HG03039 (cell line): Measurements from ENCODE around the gene CC2D2B.
"Not testable (repeated sequence)": the region's sequence is repeated elsewhere in the genome, so short reads cannot be mapped to it uniquely, and the experiment has no call there.

ENCODE experiments used
- ATAC-seq: cut with Tn5 transposase; IDR thresholded peaks from one replicate; pipeline ENCODE4 v1.9.1; 2021; ENCODE audit warnings: mild to moderate bottlenecking, moderate library complexity; ENCODE audit not compliant: unreplicated experiment

The CC2D2B gene

DNA sequence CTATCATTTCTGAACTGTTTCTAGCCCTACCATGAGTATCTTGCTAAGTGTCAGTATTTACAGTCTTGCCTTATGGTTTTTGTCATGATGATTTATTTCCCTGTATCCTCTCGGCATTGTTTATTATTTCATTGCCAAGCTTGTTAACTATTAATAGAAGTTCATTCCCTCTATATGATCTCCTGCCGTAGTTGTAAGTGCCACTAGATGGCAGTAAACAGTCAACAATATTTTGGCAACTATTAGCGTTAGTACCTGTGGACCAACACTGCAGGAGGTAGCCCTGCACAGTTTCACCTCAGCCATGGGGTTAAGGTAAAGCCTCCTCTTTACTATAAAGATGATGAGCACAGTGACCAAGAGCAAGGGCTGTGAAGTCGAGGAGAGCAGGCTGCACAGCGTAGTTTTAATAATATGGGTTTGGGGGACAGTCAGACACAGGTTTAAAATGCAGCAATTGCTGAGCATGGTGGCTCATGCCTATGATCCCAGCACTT lies 109.5 kb downstream of the CC2D2B start:
- ATAC-seq, result no peak

DNA sequence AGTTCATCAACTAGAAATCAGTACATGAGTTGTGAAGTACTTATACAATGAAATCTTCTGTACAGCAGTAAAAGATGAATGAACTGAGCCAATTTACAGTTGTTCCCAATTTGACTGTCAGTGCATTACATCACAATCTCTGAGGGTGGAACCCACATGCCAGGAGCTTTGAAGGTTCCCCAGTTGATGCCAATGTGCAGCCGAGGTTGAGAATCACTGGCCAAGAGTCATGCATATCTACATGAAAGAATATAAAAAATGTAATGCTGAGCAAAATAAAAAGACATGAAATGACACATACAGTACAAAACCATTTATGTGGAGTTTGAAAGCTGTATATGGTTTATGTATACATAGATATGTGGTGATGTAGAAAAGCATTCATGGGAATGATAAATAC lies 113.6 kb downstream of the CC2D2B start:
- ATAC-seq, result no peak

GRCh38 chr10:96022739-96023138 lies 115.0 kb downstream of the CC2D2B start:
- no peak for ATAC-seq

DNA sequence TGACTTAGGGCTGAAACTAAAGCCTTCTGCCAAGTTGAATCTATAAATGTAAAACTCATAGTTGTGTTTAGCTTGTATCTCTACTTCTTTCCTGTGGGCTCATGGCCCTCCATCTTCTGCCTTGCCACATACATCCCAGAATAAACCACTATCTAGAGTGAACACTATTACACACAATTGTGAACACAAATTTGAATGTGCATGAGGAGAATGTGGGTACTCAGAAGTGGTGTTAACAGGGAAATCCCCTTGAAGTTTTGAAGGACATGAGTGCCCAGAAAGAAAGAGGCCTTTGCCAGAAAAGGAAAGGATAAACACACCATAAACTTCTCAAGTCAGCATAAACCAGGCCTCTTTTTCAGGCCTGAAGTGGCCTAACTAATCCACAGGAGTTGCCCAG lies 115.4 kb downstream of the CC2D2B start:
- ATAC-seq, result no peak

- ATAC-seq, result no peak
These were observed 117.8 kb downstream of the CC2D2B start for GRCh38 chr10:96025566-96025965.

- ATAC-seq, result no peak
These were observed 126.8 kb downstream of the CC2D2B start for GRCh38 chr10:96034625-96035024.

- ATAC-seq, result no peak
These were observed 131.0 kb downstream of the CC2D2B start for GRCh38 chr10:96038476-96039387.

GRCh38 chr10:96041146-96041545 lies 133.4 kb downstream of the CC2D2B start:
- no peak for ATAC-seq

DNA sequence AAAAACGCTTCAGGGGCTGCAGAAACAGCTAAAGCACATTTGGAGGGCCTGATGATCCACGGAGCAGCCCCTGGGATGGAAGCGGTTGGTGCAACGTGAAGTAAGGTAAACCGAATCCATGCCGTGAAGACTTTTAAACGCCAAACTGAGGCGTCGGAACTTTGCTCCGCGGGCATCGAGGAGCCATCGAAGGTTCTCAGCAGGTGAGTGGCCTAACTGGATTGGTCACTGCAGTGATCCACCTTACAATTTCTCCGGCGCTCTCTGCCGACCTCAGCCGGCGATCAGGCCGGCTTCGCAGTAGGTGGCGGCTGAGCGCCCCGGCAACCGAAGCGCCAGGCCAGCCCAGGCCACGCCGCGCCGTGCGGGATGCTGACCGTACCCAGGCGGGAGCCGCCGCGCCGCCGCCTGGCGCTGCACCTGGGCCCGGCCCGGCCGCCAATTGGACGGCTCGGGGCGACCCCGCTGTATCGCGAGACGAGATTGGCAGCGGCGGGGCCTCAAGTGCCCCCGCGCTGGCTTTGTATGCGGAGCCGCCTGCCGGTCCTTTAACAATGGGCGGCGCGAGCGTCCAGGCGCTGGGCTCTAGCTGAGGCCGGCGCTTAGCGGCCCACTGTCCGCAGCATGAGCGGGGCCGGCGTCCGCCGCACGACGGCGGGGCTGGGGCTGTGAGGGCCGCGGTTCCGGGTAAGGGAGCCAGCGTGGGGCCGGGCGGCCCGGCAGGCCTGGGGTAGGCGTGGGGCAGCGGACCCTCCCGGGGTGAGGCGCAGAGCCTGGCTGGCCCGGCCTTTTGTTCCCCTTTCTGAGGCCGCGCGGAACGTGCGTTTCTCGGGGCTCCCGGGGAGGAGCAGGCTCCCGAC lies 135.5 kb downstream of the CC2D2B start, which contains the start of gene CCNJ:
Gene CCNJ, plus strand, starts transcription at position 551 of the 860 bp plus-strand sequence. CDS start 811 bp downstream, outside the sequence.
- peak; percentile 69 for ATAC-seq

GRCh38 chr10:96043893-96044715 lies 136.3 kb downstream of the CC2D2B start:
- peak; percentile 49 for ATAC-seq

DNA sequence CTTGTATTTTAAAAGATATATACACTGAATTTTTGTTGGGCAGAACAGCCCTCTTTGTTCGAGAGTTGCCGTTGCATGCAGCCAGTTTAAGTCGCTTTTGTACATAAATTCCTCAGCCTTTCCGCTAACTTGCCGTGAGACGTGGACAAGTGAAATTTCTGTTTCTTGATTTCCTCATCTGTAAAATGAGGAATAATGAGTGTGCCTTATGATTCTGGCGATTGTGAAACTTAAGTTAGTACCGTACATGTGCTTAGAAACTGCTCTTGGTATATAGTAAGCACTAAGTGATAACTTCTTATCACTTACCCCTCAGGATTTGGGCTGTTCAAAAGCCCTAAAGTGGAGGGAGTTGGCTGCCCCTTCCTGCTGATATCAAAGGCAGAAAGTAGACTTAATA lies 137.0 kb downstream of the CC2D2B start:
- no peak for ATAC-seq

GRCh38 chr10:96046546-96046945 lies 138.8 kb downstream of the CC2D2B start:
- ATAC-seq, result no peak

DNA sequence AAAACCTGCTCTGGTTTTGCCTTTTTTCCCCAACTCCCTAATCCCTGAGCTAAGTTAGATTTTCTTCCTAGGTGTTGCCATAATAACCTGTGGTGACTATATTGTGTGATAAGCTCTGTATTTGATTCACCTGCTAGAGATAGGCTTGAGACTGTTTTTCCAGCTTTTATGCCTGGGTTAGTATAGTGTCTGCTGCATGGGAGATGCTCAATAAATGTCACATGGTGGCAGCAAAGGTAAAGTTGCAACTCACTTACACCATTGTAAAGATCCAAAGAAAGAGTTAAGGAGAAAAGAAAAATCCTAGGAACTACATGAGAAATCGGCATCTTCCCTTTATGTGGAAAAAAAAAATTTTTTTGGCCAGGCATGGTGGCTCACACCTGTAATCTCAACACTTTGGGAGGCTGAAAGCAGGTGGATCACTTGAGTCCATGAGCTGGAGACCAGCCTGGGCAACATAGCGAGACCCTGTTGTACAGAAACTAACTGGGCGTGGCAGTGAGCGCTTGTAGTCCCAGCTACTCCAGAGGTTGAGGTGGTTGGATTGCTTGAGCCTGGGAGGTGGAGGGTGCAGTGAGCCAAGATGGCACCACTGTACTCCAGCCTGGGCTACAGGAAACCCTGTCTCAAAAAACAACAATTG lies 139.4 kb downstream of the CC2D2B start:
- no peak for ATAC-seq

- ATAC-seq, result not testable (repeated sequence)
These were observed 140.2 kb downstream of the CC2D2B start for GRCh38 chr10:96047925-96048324.

DNA sequence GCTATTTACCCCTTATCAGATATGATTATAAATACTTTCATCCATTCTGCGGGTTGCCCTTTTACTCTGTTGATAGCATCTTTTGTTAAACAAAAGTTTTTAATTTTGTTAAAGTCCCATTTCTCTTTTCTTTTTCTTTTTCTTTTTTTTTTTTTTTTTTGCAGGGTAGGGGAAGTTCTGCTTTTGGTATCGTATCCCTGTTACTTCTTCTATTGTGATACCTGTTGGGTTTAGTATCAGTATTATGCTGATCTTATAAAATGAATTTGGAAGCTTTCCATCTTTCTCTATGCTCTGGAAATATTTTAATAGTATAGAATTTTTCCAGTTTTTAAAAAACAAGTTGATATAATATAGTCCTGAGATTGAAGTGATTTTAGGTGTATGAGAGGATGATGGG lies 141.6 kb downstream of the CC2D2B start:
- no peak for ATAC-seq

DNA sequence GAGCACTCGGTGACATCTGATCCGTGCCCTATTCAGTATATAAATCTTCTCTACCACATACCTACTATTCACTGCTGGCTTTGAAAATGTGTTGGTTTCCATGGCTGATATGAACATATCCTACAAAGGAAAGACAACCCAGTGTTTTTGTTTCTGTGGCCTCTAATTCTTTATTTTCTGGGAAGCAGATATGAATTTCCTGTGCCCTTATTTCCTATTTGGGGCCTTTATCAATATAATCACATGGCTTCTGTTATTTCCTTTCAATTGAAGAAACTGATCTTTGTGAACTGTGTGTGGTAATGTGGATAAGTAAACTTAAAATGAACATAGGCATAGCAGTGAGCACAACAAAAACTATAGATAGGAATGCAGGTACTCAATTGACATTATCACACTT lies 146.2 kb downstream of the CC2D2B start:
- no peak for ATAC-seq

DNA sequence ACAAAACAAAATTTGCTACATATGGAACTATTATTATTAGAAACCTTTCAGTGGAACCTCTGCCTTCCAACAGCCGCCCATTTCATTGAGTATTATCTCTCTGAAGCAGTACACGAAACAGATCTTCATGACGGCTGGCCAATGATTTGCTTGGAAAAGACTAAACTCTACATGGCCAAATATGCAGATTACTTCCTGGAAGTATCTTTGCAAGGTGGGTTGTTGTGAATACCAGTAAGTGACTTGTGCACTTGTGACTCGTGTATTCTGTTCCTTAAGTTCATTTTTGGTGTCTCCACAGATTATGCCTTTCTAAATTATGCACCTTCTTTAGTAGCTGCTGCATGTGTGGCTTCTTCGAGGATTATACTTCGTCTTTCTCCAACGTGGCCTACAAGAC lies 149.0 kb downstream of the CC2D2B start:
- ATAC-seq, result no peak

- ATAC-seq, result no peak
These were observed 153.5 kb downstream of the CC2D2B start for GRCh38 chr10:96061232-96061631.

GRCh38 chr10:96072674-96073073 lies 164.9 kb downstream of the CC2D2B start:
- ATAC-seq, result no peak

GRCh38 chr10:96073722-96074121 lies 165.9 kb downstream of the CC2D2B start:
- no peak for ATAC-seq
